ENCODE data around the gene IL31RA. TPM values are rescaled to one million over a fixed set of nuclear protein-coding genes. Genes with fewer than 3 reads are reported as not detected.

Gene IL31RA
- total RNA-seq, 4 donors from 2014 or later: 0.17 to 0.29 TPM; not detected in 2

DNA sequence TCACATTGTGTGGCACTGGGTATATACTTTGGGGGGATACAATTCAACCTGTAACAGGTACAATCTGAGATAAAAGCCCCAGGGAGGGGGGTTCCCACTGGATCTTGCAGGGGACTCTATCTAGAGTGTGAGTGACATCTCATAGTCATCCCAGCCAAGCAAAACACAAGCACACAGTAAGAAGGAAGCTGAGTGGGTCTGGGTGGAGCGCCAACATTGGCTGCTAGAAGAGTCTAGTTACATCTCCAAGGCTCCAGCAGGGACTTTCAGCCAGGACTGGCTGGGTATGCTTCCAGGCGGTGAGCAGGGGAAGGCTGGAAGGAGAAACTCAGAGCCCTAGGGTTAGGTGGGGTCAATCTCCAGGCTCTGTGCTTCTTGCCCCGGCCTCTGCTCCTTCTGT, 53.0 kb downstream of the IL31RA start:
- Histone ChIP-seq H3K27ac (replicated peaks in 1 of 4) (no peak overlapping the region), H3K27me3 (no peaks in the 10 kb centered on the region), H3K4me1 (no peaks in the 10 kb centered on the region), H3K9me3 (no peaks in the 10 kb centered on the region), H3K4me3 (no peak overlapping the region), H3K36me3 (no peaks in the 10 kb centered on the region)
- intact Hi-C loops (cut with DNase I): no loop called here
- no peak for DNase-seq (ENCODE audit: extremely low spot score)
- TF ChIP-seq POLR2AphosphoS5 (IDR thresholded peaks at IDR 0.05): no peak
- TF ChIP-seq EP300 (IDR thresholded peaks at IDR 0.05): no peak
- no peak for TF ChIP-seq CTCF (IDR thresholded peaks at IDR 0.05)
- TF ChIP-seq POLR2A (IDR thresholded peaks at IDR 0.05; ENCODE audit: low read depth): no peak
- 66% methylated on average over 3 of the region's 3 CpGs for WGBS

DNA sequence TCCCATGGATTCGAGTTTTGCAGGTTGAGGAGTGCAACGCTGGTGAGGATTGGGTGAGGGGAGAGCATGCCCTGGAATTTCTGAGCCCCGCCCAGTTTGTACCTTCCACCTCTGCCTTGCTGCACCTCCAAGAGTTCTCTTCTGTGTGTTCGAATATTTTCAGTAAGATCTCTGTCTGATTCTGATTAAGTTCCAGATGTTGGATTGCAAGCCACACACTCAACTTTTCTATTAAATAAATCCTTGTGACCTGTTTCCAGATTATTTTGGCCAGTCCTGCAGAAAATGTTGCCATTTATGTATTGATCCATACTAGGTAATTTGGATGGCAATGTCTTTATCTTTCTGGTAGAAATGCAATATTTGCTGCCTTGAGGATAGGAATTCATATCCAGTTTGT, 54.1 kb downstream of the IL31RA start:
- Histone ChIP-seq H3K36me3 (no peaks in the 10 kb centered on the region), H3K27me3 (no peaks in the 10 kb centered on the region), H3K27ac (replicated peaks in 1 of 4) (no peak overlapping the region), H3K4me1 (no peaks in the 10 kb centered on the region), H3K4me3 (no peak overlapping the region), H3K9me3 (no peaks in the 10 kb centered on the region)
- DNase-seq (ENCODE audit: extremely low spot score): no peak
- WGBS: 76% methylated on average over 4 of the region's 4 CpGs
- intact Hi-C loops (cut with DNase I): no loop called here
- no peak for TF ChIP-seq POLR2A (IDR thresholded peaks at IDR 0.05; ENCODE audit: low read depth)
- TF ChIP-seq EP300 (IDR thresholded peaks at IDR 0.05): no peak
- no peak for TF ChIP-seq POLR2AphosphoS5 (IDR thresholded peaks at IDR 0.05)
- TF ChIP-seq CTCF (IDR thresholded peaks at IDR 0.05): no peak

DNA sequence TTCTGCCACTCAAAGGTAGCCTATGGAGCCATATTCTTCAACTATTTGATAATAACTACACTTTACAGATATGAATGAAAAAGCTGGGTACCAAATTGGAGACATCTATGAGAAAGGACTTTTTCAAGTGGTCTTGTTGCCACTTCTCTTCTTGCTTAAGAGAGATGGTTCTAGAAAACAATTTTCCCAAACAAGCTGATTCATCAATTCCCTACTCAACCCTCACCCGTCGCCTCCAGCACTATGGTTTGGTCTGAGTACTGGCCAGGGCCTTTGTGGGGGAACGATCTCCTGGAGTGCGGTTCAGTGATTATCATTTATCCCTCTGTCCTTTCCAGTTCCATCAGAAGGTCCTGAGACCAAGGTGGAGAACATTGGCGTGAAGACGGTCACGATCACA, 56.8 kb downstream of the IL31RA start:
- DNase-seq (ENCODE audit: extremely low spot score): no peak
- H3K4me3 ChIP-seq: no peak overlapping the region
- intact Hi-C loops (cut with DNase I): no loop called here
- H3K4me1 ChIP-seq: no peaks in the 10 kb centered on the region
- no peaks in the 10 kb centered on the region for H3K36me3 ChIP-seq
- H3K9me3 ChIP-seq: no peaks in the 10 kb centered on the region
- no peaks in the 10 kb centered on the region for H3K27me3 ChIP-seq
- 95% methylated on average over 7 of the region's 7 CpGs for WGBS
- TF ChIP-seq POLR2AphosphoS5 (IDR thresholded peaks at IDR 0.05) (no peak), POLR2A (IDR thresholded peaks at IDR 0.05; ENCODE audit: low read depth) (no peak), EP300 (IDR thresholded peaks at IDR 0.05) (no peak)
- H3K27ac ChIP-seq (replicated peaks in 1 of 4): no peak overlapping the region

DNA sequence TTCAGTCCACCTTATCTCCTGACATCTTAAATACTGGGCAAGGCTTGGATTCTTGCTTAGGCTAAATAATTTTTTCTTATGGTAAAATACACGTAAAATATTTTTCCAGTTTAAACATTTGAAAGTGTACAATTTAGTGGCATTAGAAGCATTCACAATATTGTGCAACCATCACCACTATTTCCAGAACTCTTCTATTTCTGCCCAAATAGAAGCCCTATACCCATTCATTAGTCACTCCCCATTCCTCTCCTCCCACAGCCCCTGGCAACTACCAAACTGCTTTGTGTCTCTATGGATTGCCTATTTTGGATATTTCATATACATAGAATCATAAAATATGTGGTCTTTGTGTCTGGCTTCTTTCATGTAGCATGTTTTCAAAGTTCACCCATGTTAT, 57.6 kb downstream of the IL31RA start:
- TF ChIP-seq POLR2A (IDR thresholded peaks at IDR 0.05; ENCODE audit: low read depth) (no peak), EP300 (IDR thresholded peaks at IDR 0.05) (no peak), POLR2AphosphoS5 (IDR thresholded peaks at IDR 0.05) (no peak), CTCF (IDR thresholded peaks at IDR 0.05) (no peak)
- H3K27me3 ChIP-seq: no peaks in the 10 kb centered on the region
- no peaks in the 10 kb centered on the region for H3K36me3 ChIP-seq
- H3K4me3 ChIP-seq: no peak overlapping the region
- no peak overlapping the region for H3K27ac ChIP-seq (replicated peaks in 1 of 4)
- H3K4me1 ChIP-seq: no peaks in the 10 kb centered on the region
- no peaks in the 10 kb centered on the region for H3K9me3 ChIP-seq
- DNase-seq (ENCODE audit: extremely low spot score): no peak
- intact Hi-C loops (cut with DNase I): no loop called here
- WGBS: 85% methylated on average over 1 of the region's 1 CpG

DNA sequence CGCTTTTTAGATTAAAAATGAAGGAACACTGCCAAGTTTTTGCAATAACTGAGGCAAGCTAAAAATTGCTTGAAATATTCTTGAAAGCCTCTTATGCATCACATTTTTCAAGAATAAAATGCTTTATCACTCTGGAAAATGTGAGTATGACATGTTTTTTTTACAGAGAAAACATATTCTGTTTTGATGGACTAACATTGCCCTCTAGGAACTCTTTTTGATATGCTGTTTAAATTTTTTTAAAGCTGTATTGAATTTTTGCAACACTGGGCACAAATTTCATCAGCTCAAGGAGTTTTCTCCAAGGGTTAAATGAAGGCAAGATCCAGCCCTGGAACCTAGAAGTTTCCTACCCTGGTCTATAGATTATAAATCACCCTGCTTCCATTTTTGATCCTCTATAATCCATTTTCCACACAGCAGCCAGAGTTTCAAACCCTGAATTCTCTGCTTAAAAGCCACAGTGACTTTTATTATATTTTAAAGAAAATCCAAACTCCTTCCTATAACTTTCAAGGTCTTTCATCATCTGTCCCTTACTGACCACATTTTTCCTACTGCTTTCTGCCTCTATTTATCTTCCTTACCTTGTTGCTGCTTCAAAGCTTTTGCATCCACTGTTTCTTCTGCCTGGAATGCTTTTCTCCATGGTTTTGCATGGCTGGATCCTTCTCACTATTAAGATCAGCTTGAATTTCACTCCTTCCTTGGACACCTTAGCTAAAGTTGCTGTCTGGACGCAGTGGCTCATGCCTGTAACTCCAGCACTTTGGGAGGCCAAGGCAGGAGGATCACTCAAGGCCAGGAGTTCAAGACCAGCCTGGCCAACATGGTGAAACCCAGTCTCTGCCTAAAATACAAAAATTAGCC, 60.9 kb downstream of the IL31RA start:
- intact Hi-C loops (cut with DNase I): no loop called here
- Histone ChIP-seq H3K36me3 (no peaks in the 10 kb centered on the region), H3K27ac (replicated peaks in 1 of 4) (no peak overlapping the region), H3K9me3 (no peaks in the 10 kb centered on the region), H3K4me3 (no peak overlapping the region), H3K4me1 (no peaks in the 10 kb centered on the region), H3K27me3 (no peaks in the 10 kb centered on the region)
- no peak for DNase-seq (ENCODE audit: extremely low spot score)
- WGBS: 62% methylated on average over 2 of the region's 2 CpGs
- TF ChIP-seq CTCF (IDR thresholded peaks at IDR 0.05): no peak
- no peak for TF ChIP-seq EP300 (IDR thresholded peaks at IDR 0.05)
- no peak for TF ChIP-seq POLR2AphosphoS5 (IDR thresholded peaks at IDR 0.05)
- TF ChIP-seq POLR2A (IDR thresholded peaks at IDR 0.05; ENCODE audit: low read depth): no peak
